ENCODE data around the gene SLC10A1. TPM values are rescaled to one million over a fixed set of nuclear protein-coding genes. Genes with fewer than 3 reads are reported as not detected.

The SLC10A1 gene
- total and polyA plus RNA-seq, 4 donors = 1.1 to 77.3 (median 60.3) TPM

DNA sequence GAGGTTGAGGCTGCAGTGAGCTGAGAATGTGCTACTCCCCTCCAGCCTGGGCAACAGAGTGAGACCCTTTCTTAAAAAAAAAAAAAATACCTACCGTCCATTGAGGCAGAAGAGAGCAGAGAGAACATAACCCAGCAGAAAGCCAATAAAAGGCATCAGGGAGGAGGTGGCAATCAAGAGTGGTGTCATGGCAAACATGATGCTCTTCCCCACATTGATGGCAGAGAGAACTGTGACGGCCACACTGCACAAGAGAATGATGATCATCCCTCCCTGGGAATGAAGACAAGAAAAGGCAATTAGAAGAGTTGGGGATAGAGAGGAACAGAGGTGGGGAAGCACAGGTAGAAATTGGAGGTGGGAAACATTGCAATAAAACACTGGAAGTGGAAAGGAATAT is 18.0 kb downstream of the SLC10A1 start:
- TF ChIP-seq, protein P1, sequence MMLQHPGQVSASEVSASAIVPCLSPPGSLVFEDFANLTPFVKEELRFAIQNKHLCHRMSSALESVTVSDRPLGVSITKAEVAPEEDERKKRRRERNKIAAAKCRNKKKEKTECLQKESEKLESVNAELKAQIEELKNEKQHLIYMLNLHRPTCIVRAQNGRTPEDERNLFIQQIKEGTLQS (IDR thresholded peaks at IDR 0.05) = no peak
- no peak for TF ChIP-seq TAF1 (conservative IDR thresholded peaks at IDR 0.05)
- TF ChIP-seq, protein P2, sequence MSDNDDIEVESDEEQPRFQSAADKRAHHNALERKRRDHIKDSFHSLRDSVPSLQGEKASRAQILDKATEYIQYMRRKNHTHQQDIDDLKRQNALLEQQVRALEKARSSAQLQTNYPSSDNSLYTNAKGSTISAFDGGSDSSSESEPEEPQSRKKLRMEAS (IDR thresholded peaks at IDR 0.05) = no peak
- H3K9me3 ChIP-seq (ENCODE audit: control insufficient read depth in 4 of 4, low read length in 3 of 4) = no peaks in the 10 kb centered on the region
- no peaks in the 10 kb centered on the region for H3K27me3 ChIP-seq (ENCODE audit: control insufficient read depth in 4 of 4, insufficient read depth in 4 of 4, low read length in 3 of 4)
- no peak overlapping the region for H3K9ac ChIP-seq (ENCODE audit: low read depth in 1 of 2, low read length in 2 of 2)
- no peak overlapping the region for H3K27ac ChIP-seq (ENCODE audit: low read depth in 1 of 2, low read length in 2 of 2)
- WGBS = 91% methylated on average over 2 of the region's 2 CpGs
- H3K36me3 ChIP-seq (ENCODE audit: control insufficient read depth in 4 of 4, insufficient read depth in 3 of 4, low read depth in 1 of 4, low read length in 3 of 4) = peaks cover 7 to 66% (median 56%) of the 10 kb centered on the region in 4 donors
- H3K4me3 ChIP-seq (ENCODE audit: low read depth in 1 of 3, low read length in 3 of 3) = no peak overlapping the region
- peaks cover 2 to 36% (median 19%) of the 10 kb centered on the region in 4 donors for H3K4me1 ChIP-seq (ENCODE audit: control insufficient read depth in 4 of 4, insufficient read depth in 4 of 4, low read length in 3 of 4)
- no peak for DNase-seq (ENCODE audit: low spot score)

DNA sequence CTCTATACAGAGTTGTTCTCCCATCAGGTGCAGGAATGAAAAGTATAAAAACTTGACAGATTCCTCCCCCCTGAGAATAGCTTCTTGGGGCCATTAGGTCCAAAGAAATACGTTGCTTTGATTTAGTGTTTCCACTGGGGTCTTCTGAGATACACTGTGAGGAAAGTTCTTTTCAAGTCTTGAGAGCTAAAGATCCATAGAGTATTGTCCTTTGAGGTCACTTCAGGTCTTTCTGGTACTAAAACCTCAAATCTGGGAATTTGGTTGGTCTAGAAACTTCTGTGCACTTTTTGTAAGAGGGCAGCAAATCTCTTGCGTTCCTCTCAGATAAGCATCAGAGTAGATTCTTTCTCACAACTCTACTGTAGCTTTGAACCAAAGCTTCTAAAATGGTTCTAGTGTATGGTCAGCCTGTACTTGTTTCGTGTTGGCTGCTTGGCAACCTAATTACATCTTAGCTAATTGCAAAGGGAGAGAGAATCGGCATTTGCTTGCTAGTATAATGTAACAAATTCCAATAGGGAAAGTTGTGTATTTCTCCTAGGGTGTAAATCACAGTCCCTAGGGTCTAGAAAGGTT is 20.1 kb downstream of the SLC10A1 start:
- no peak overlapping the region for H3K9ac ChIP-seq (ENCODE audit: low read depth in 1 of 2, low read length in 2 of 2)
- no peak overlapping the region for H3K4me3 ChIP-seq (ENCODE audit: low read depth in 1 of 3, low read length in 3 of 3)
- TF ChIP-seq EGR1 (IDR thresholded peaks at IDR 0.05; ENCODE audit: low read depth in 2 of 2) (no peak), FOXA1 (IDR thresholded peaks at IDR 0.05) (no peak)
- TF ChIP-seq, protein P2 (IDR thresholded peaks at IDR 0.05) = no peak
- H3K36me3 ChIP-seq (ENCODE audit: control insufficient read depth in 4 of 4, insufficient read depth in 3 of 4, low read depth in 1 of 4, low read length in 3 of 4) = peaks cover 14 to 72% (median 65%) of the 10 kb centered on the region in 4 donors
- no peak overlapping the region for H3K27ac ChIP-seq (ENCODE audit: low read depth in 1 of 2, low read length in 2 of 2)
- H3K9me3 ChIP-seq (ENCODE audit: control insufficient read depth in 4 of 4, low read length in 3 of 4) = no peaks in the 10 kb centered on the region
- no peaks in the 10 kb centered on the region for H3K27me3 ChIP-seq (ENCODE audit: control insufficient read depth in 4 of 4, insufficient read depth in 4 of 4, low read length in 3 of 4)
- WGBS = 80% methylated on average over 4 of the region's 4 CpGs
- peaks cover 2 to 37% (median 21%) of the 10 kb centered on the region in 4 donors for H3K4me1 ChIP-seq (ENCODE audit: control insufficient read depth in 4 of 4, insufficient read depth in 4 of 4, low read length in 3 of 4)
- DNase-seq (ENCODE audit: low spot score) = no peak

DNA sequence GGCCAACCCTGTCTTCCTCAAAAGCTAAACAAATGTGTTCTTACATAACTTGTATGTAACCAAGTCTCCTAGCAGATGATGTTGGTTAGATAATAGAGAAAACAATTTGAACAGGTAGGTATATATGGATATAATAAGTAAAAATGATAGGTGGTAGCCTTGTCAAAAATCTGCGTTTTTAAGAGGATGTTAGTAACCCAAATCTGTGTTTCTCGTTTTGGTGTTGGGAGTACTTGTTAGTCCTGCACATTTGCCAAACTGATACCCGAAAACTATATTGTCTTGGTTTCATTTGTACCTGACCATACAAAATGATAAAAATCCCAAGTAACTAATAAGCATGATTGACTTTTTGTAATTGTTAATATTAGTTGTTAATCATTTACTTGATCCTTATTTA is 22.0 kb downstream of the SLC10A1 start:
- H3K36me3 ChIP-seq (ENCODE audit: control insufficient read depth in 4 of 4, insufficient read depth in 3 of 4, low read depth in 1 of 4, low read length in 3 of 4) = peaks cover 14 to 84% (median 77%) of the 10 kb centered on the region in 4 donors
- no peak overlapping the region for H3K4me3 ChIP-seq (ENCODE audit: low read depth in 1 of 3, low read length in 3 of 3)
- no peak for DNase-seq (ENCODE audit: low spot score)
- no peaks in the 10 kb centered on the region for H3K27me3 ChIP-seq (ENCODE audit: control insufficient read depth in 4 of 4, insufficient read depth in 4 of 4, low read length in 3 of 4)
- H3K27ac ChIP-seq (ENCODE audit: low read depth in 1 of 2, low read length in 2 of 2) = no peak overlapping the region
- TF ChIP-seq RAD21 (IDR thresholded peaks at IDR 0.05) = no peak
- TF ChIP-seq, protein P3, sequence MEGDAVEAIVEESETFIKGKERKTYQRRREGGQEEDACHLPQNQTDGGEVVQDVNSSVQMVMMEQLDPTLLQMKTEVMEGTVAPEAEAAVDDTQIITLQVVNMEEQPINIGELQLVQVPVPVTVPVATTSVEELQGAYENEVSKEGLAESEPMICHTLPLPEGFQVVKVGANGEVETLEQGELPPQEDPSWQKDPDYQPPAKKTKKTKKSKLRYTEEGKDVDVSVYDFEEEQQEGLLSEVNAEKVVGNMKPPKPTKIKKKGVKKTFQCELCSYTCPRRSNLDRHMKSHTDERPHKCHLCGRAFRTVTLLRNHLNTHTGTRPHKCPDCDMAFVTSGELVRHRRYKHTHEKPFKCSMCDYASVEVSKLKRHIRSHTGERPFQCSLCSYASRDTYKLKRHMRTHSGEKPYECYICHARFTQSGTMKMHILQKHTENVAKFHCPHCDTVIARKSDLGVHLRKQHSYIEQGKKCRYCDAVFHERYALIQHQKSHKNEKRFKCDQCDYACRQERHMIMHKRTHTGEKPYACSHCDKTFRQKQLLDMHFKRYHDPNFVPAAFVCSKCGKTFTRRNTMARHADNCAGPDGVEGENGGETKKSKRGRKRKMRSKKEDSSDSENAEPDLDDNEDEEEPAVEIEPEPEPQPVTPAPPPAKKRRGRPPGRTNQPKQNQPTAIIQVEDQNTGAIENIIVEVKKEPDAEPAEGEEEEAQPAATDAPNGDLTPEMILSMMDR (IDR thresholded peaks at IDR 0.05; ENCODE audit: low read depth, low read length, missing input control) = no peak
- TF ChIP-seq JUND (IDR thresholded peaks at IDR 0.05) = no peak
- no peak for TF ChIP-seq RXRA (IDR thresholded peaks at IDR 0.05)
- no peak for TF ChIP-seq EGR1 (IDR thresholded peaks at IDR 0.05; ENCODE audit: low read depth in 2 of 2)
- TF ChIP-seq FOXA2 (IDR thresholded peaks at IDR 0.05) = no peak
- no peak for TF ChIP-seq HNF4G (IDR thresholded peaks at IDR 0.05)
- TF ChIP-seq, protein P4, sequence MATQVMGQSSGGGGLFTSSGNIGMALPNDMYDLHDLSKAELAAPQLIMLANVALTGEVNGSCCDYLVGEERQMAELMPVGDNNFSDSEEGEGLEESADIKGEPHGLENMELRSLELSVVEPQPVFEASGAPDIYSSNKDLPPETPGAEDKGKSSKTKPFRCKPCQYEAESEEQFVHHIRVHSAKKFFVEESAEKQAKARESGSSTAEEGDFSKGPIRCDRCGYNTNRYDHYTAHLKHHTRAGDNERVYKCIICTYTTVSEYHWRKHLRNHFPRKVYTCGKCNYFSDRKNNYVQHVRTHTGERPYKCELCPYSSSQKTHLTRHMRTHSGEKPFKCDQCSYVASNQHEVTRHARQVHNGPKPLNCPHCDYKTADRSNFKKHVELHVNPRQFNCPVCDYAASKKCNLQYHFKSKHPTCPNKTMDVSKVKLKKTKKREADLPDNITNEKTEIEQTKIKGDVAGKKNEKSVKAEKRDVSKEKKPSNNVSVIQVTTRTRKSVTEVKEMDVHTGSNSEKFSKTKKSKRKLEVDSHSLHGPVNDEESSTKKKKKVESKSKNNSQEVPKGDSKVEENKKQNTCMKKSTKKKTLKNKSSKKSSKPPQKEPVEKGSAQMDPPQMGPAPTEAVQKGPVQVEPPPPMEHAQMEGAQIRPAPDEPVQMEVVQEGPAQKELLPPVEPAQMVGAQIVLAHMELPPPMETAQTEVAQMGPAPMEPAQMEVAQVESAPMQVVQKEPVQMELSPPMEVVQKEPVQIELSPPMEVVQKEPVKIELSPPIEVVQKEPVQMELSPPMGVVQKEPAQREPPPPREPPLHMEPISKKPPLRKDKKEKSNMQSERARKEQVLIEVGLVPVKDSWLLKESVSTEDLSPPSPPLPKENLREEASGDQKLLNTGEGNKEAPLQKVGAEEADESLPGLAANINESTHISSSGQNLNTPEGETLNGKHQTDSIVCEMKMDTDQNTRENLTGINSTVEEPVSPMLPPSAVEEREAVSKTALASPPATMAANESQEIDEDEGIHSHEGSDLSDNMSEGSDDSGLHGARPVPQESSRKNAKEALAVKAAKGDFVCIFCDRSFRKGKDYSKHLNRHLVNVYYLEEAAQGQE (IDR thresholded peaks at IDR 0.05) = no peak
- TF ChIP-seq SP1 (IDR thresholded peaks at IDR 0.05) = no peak
- no peak for TF ChIP-seq FOXA1 (IDR thresholded peaks at IDR 0.05)
- TF ChIP-seq NR2F2 (IDR thresholded peaks at IDR 0.05) = no peak
- TF ChIP-seq, protein P1 (IDR thresholded peaks at IDR 0.05) = no peak
- TF ChIP-seq, protein P2 (IDR thresholded peaks at IDR 0.05) = no peak
- TF ChIP-seq GABPA (IDR thresholded peaks at IDR 0.05 in 1 of 2, conservative IDR thresholded peaks at IDR 0.05 in 1 of 2) = no peak
- H3K9ac ChIP-seq (ENCODE audit: low read depth in 1 of 2, low read length in 2 of 2) = no peak overlapping the region
- no peaks in the 10 kb centered on the region for H3K9me3 ChIP-seq (ENCODE audit: control insufficient read depth in 4 of 4, low read length in 3 of 4)
- WGBS = 84% methylated on average over 3 of the region's 3 CpGs
- H3K4me1 ChIP-seq (ENCODE audit: control insufficient read depth in 4 of 4, insufficient read depth in 4 of 4, low read length in 3 of 4) = peaks cover 2 to 24% (median 14%) of the 10 kb centered on the region in 4 donors
